ENCODE measurements around the gene UHRF2. TPM values are rescaled to one million over a fixed set of nuclear protein-coding genes. Genes with fewer than 3 reads are reported as not detected.
"Not testable (repeated sequence)": the region's sequence is repeated elsewhere in the genome, so short reads cannot be mapped to it uniquely, and the experiment has no call there.

UHRF2 gene
- total and polyA plus RNA-seq, 9 of the 15 experiments (the other 6 are each of a cell fraction or from before 2014, with no cell fraction given): 5.6 to 39.0 (median 20.1) TPM

- TF ChIP-seq, protein P1, sequence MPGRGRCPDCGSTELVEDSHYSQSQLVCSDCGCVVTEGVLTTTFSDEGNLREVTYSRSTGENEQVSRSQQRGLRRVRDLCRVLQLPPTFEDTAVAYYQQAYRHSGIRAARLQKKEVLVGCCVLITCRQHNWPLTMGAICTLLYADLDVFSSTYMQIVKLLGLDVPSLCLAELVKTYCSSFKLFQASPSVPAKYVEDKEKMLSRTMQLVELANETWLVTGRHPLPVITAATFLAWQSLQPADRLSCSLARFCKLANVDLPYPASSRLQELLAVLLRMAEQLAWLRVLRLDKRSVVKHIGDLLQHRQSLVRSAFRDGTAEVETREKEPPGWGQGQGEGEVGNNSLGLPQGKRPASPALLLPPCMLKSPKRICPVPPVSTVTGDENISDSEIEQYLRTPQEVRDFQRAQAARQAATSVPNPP (IDR thresholded peaks at IDR 0.05; ENCODE audit: borderline replicate concordance, insufficient read depth, insufficient read length): no peak
- no peak for TF ChIP-seq ZNF408 (CRISPR knock-in tag; IDR thresholded peaks at IDR 0.05; ENCODE audit: low read depth)
- no peak for TF ChIP-seq MIER1 (IDR thresholded peaks at IDR 0.05; ENCODE audit: low read depth)
Measured at GRCh38 chr9:6450641-6451375, 37.8 kb downstream of the UHRF2 start (continued).

GRCh38 chr9:6455292-6455691 lies 42.3 kb downstream of the UHRF2 start:
- POLR2A ChIA-PET; H3K4me1 ChIP-seq (replicated peaks in 1 of 2; ENCODE audit: control insufficient read depth in 2 of 2, insufficient read depth in 2 of 2, low read length in 2 of 2); DNase-seq (ENCODE audit: extremely low read depth in 1 of 4, low spot score in 3 of 4); H2AFZ ChIP-seq (ENCODE audit: low read depth, low read length); in situ Hi-C loops (cut with MboI); H3K36me3 ChIP-seq (ENCODE audit: control insufficient read depth, insufficient read depth, low read length); H3K9me3 ChIP-seq (replicated peaks; ENCODE audit: control insufficient read depth, insufficient read depth, low read depth, low read length); H3K9me1 ChIP-seq (ENCODE audit: control insufficient read depth, insufficient read depth, low read length); H3K4me3 ChIP-seq; BruUV-seq (replicated peaks); CTCF ChIA-PET (ENCODE audit: low intra/inter-chr PET ratio); H3K4me2 ChIP-seq (ENCODE audit: insufficient read depth, low read length); H3K27ac ChIP-seq (ENCODE audit: extremely low read depth, low read depth, low read length); H3K9ac ChIP-seq (ENCODE audit: insufficient read depth in 1 of 2, low read depth in 2 of 2, low read length in 2 of 2); H4K20me1 ChIP-seq (replicated peaks; ENCODE audit: control insufficient read depth, insufficient read depth, low read length); FAIRE-seq; H3K27me3 ChIP-seq (ENCODE audit: control insufficient read depth in 2 of 2, insufficient read depth in 2 of 2, low read length in 2 of 2); ATAC-seq; intact Hi-C loops (cut with micrococcal nuclease): not testable (repeated sequence)
- WGBS (ENCODE audit: insufficient coverage, low coverage, missing lambda C conversion rate): 73% methylated on average over 2 of the region's 4 CpGs
- TF ChIP-seq ZNF146 (CRISPR knock-in tag; IDR thresholded peaks at IDR 0.05; ENCODE audit: unreplicated experiment): peak; percentile 66
- peaks cover 61% of the 10 kb centered on the region for H3K79me2 ChIP-seq (ENCODE audit: control insufficient read depth, insufficient read depth, low read length)
